Measurements from ENCODE around the gene DNASE1L1.

Gene DNASE1L1

DNA sequence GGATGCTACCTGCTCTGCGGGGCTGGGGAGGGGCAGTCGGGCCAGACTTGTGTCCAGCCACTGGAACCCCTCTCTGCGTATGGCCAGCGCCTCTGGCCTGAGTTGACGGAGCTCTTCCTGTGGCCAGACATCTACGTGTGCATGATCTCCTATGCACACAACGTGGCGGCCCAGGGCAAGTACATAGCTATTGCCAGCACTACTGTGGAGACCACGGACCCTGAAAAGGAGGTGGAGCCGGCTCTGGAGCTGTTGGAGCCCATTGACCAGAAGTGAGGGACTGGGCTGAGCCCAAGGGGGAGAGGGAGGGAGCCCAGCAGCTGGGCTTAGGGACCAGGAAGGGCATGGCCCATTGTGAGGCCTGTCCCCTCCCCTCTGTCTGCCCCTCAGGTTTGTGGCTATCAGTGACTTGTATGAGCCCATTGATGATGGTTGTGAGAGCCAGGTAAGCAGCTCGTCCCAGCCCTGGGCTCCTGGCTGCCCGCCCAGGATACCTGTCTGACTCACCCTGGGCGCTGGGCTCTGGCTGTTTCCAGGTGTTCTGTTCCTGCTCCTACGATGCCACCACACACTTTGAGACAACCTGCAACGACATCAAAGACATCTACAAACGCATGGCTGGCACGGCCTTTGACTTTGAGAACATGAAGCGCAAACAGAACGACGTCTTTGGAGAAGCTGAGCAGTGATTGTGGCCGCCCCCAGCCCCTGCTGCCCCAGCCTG is 33.1 kb upstream of the DNASE1L1 start:
- TF ChIP-seq, protein P1, sequence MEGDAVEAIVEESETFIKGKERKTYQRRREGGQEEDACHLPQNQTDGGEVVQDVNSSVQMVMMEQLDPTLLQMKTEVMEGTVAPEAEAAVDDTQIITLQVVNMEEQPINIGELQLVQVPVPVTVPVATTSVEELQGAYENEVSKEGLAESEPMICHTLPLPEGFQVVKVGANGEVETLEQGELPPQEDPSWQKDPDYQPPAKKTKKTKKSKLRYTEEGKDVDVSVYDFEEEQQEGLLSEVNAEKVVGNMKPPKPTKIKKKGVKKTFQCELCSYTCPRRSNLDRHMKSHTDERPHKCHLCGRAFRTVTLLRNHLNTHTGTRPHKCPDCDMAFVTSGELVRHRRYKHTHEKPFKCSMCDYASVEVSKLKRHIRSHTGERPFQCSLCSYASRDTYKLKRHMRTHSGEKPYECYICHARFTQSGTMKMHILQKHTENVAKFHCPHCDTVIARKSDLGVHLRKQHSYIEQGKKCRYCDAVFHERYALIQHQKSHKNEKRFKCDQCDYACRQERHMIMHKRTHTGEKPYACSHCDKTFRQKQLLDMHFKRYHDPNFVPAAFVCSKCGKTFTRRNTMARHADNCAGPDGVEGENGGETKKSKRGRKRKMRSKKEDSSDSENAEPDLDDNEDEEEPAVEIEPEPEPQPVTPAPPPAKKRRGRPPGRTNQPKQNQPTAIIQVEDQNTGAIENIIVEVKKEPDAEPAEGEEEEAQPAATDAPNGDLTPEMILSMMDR (IDR thresholded peaks at IDR 0.05; ENCODE audit: control insufficient read depth, insufficient read depth, low read depth, low read length, missing control alignments): no peak
- DNase-seq (ENCODE audit: low read depth): no peak
- no peak overlapping the region for H3K4me3 ChIP-seq (ENCODE audit: control insufficient read depth, low read depth, low read length)

DNA sequence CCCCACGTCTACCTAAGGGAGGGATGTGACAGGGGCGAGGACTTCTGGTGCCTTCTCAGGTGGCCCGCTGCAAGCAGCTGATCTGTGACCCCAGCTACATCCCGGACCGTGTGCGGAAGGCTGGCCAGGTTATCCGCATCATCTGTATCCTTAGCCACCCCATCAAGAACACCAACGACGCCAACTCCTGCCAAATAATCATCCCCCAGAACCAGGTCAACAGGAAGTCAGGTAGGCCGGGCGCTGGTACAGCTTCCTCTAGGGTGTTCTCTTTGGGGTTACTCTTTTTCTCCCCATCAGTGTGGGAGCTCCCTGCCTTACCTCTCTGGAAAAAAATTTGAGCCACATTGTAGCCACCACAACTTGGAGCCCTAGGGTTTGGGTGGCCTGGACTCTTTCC is 32.5 kb upstream of the DNASE1L1 start:
- no peak overlapping the region for H3K4me3 ChIP-seq (ENCODE audit: control insufficient read depth, low read depth, low read length)
- DNase-seq (ENCODE audit: low read depth): no peak
- TF ChIP-seq, protein P1 (IDR thresholded peaks at IDR 0.05; ENCODE audit: control insufficient read depth, insufficient read depth, low read depth, low read length, missing control alignments): no peak

DNA sequence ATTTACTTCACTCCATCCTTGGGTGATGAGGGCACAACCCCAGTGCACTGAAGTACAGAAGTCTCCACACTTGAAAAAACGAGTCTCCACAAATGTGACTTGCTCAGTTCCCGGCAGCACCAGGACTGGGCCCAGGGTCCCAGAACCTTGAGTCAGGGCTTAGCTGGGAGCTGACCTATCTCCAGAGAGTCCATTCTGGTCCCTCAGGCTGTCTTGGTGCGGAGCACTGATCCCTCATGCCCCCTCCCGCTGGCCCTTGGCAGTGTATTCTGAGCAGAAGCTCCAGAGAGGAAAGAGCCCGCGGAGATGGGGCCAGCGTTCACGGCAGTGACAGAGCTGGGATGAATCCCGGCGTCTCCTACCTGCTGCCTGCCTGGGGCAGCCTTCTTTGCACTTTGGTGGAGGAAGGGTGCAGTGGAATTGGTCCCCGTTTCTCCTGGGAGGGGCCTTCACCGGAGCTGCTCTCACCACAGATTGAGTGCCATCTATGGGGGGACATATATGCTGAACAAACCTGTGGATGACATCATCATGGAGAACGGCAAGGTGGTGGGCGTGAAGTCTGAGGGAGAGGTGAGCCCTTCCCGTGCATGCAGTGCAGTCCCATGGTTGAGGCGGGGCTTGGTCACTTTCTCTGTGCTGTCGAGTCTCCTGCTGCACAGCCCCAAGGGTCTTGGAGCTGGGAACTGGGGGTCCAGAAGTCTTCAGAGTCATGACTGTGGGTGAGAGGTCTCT is 31.7 kb upstream of the DNASE1L1 start:
- TF ChIP-seq, protein P1 (IDR thresholded peaks at IDR 0.05; ENCODE audit: control insufficient read depth, insufficient read depth, low read depth, low read length, missing control alignments): no peak
- DNase-seq (ENCODE audit: low read depth): no peak
- no peak overlapping the region for H3K4me3 ChIP-seq (ENCODE audit: control insufficient read depth, low read depth, low read length)

DNA sequence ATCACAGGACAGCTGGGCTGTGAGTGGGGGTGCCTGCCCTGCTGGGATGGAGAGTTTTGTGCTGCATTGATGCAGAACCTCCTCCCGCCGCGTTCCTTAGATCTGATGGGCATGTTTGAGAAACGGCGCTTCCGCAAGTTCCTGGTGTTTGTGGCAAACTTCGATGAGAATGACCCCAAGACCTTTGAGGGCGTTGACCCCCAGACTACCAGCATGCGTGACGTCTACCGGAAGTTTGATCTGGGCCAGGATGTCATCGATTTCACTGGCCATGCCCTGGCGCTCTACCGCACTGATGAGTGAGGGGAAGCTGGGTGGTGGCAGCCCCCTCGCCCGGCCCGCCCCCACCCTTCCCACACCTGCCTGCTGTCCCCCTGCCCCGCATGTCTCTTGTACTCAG is 30.8 kb upstream of the DNASE1L1 start:
- no peak overlapping the region for H3K4me3 ChIP-seq (ENCODE audit: control insufficient read depth, low read depth, low read length)
- no peak for DNase-seq (ENCODE audit: low read depth)
- TF ChIP-seq, protein P1 (IDR thresholded peaks at IDR 0.05; ENCODE audit: control insufficient read depth, insufficient read depth, low read depth, low read length, missing control alignments): no peak

DNA sequence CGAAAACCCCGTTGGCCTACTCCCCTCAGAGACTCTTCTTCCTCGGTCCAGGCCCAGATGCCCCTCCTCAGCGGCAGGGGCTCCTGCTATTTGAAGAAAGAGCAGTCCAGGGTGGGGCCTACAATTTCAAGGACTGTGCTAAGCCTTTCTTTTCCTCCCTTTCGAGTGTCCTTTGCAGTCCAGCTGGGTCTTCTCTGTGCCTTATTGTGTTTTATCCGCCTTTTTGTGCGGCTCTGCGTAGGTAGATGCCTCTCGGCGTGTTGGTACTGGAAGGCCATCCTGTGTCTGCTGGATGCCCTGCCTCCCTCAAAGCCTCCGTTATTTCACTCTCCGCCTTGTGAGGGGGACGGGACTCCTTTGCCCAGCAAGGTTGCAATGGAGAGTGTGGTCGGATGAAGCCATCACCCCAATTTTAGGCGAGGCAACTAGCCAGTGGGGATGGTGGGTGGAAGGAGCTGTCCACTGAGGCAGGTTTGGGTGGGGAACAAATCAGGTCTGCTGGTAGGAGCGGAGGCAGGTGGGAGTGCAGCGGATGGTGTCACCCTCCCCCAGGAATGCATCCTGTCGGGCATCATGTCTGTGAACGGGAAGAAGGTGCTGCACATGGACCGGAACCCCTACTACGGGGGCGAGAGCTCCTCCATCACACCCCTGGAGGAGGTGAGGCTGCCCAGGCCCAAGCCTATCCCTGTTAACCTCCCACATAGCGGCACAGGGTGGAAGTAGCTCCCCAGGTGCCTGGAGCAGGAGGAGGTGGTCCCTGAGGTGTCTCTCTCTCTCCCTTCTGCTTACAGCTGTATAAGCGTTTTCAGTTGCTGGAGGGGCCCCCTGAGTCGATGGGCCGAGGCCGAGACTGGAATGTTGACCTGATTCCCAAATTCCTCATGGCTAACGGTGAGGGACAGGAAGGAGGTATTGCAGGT is 29.2 kb upstream of the DNASE1L1 start:
- TF ChIP-seq, protein P1 (IDR thresholded peaks at IDR 0.05; ENCODE audit: control insufficient read depth, insufficient read depth, low read depth, low read length, missing control alignments): no peak
- H3K4me3 ChIP-seq (ENCODE audit: control insufficient read depth, low read depth, low read length): peak overlapping the region; percentile 79
- no peak for DNase-seq (ENCODE audit: low read depth)

DNA sequence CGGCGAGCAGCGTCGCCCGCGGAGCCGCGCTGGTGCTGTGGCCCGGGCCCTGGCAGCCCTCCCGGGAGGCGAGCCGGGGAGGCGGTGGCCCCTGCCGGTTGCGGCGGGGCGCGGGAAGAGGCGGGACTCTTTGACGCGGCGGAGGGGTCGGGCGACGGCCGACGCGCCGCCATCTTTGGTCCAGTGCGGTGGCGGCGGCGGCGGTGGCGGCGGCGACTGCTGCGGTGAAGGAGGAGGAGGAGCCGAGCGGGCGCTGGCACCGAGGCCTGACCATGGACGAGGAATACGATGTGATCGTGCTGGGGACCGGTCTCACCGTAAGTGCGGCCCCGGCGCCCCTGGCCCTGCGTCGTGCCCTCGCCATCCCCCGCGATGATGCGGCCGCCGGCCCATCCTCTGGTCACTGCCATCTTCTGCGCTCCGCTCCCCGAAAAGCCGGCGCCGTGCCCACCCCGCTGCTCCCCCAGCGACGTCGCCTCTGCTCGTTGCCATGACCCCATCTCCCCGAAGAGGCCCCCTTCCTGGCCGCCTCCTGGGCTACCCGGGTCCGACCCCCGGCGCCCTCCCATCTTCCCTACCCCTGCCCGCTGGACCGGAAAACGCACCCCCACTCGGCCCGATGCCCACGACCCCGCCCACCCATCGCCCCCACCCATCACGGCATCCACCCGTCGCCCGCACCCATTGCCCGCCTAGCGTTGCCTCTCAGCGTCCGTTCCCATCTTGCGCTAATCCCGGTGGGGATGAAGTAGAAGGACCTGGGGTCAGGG is 28.1 kb upstream of the DNASE1L1 start, which contains the start of gene GDI1:
TSS of gene GDI1 (plus strand) at position 172 of the 770 bp plus-strand sequence. CDS start at position 273, 101 bp downstream.
- TF ChIP-seq, protein P1 (IDR thresholded peaks at IDR 0.05; ENCODE audit: control insufficient read depth, insufficient read depth, low read depth, low read length, missing control alignments): no peak
- DNase-seq (ENCODE audit: low read depth): no peak

More for the DNA sequence above, 28.1 kb upstream of the DNASE1L1 start, which contains the start of gene GDI1:
- H3K4me3 ChIP-seq (ENCODE audit: control insufficient read depth, low read depth, low read length): peak within 1 kb of the TSS; percentile 79
